Suprapubic skin (tissue), 4 donors: ENCODE measurements around the gene IGF2BP2. TPM values are rescaled to one million over a fixed set of nuclear protein-coding genes. Genes with fewer than 3 reads are reported as not detected.

ENCODE experiments used
- DNase-seq, 2 donors: peaks; one replicate each; pipeline ENCODE4 v3.0.0-alpha.2; 2019; ENCODE audit warnings: low spot score in 2 of 2
- H3K27ac ChIP-seq: fragments of 200-600 bp; sonication (generic); one replicate; pipeline ENCODE4 v1.5.1; 2019
- H3K27me3 ChIP-seq: fragments of 200-600 bp; sonication (generic); one replicate; pipeline ENCODE4 v1.5.1; 2019
- H3K36me3 ChIP-seq: fragments of 200-600 bp; sonication (generic); one replicate; pipeline ENCODE4 v1.5.1; 2019
- H3K4me1 ChIP-seq: fragments of 200-600 bp; sonication (generic); one replicate; pipeline ENCODE4 v1.5.1; 2019
- H3K4me3 ChIP-seq: fragments of 200-600 bp; sonication (generic); one replicate; pipeline ENCODE4 v1.5.1; 2019; ENCODE audit warnings: mild to moderate bottlenecking
- H3K9me3 ChIP-seq: fragments of 200-600 bp; sonication (generic); one replicate; pipeline ENCODE4 v1.5.1; 2019
- EP300 ChIP-seq: sonication (generic); formaldehyde crosslinking; IDR thresholded peaks from one replicate; pipeline ENCODE4 v1.6.1; 2017; ENCODE audit warnings: antibody characterized with exemption
- POLR2A ChIP-seq, 2 donors: fragments of 450-650 bp; IDR thresholded peaks; one replicate each; pipeline ENCODE4 v1.6.1; 2017; ENCODE audit warnings: antibody characterized with exemption in 2 of 2, mild to moderate bottlenecking in 2 of 2, moderate library complexity in 2 of 2
- POLR2AphosphoS5 ChIP-seq, 3 donors: sonication (generic); formaldehyde crosslinking; IDR thresholded peaks; one replicate each; pipeline ENCODE4 v1.6.1; 2017; ENCODE audit warnings: antibody characterized with exemption in 3 of 3
- WGBS: methylation state at CpG from one replicate; pipeline ENCODE4 v1.1.5; 2018; 5-methylcytosine and 5-hydroxymethylcytosine counted together
- total RNA-seq, 4 donors: library from RNA; depleted of rRNA; stranded (reverse); fragments of >200 nt; gene quantifications; one replicate each; pipeline ENCODE4 v1.1.0, GENCODE V29; 2016
- TF ChIP-seq, protein P1 (sequence below), 2 donors: fragments of 200-600 bp in 1 of 2; fragments of 450-650 bp in 1 of 2; sonication (generic) in 1 of 2; IDR thresholded peaks; one replicate each; pipeline ENCODE4 v1.5.1; 2016 to 2019; ENCODE audit warnings: antibody characterized with exemption in 2 of 2, mild to moderate bottlenecking in 1 of 2, moderate library complexity in 1 of 2

Gene IGF2BP2
- total RNA-seq, 4 donors from 2014 or later: 7.6 to 29.9 (median 8.4) TPM

GRCh38 chr3:185637388-185637787, 187.5 kb downstream of the IGF2BP2 start:
- H3K4me3 ChIP-seq: no peak overlapping the region
- no peaks in the 10 kb centered on the region for H3K4me1 ChIP-seq
- H3K9me3 ChIP-seq: no peaks in the 10 kb centered on the region
- no peaks in the 10 kb centered on the region for H3K27me3 ChIP-seq
- no peak overlapping the region for H3K27ac ChIP-seq
- 82% methylated on average over 3 of the region's 3 CpGs for WGBS
- DNase-seq: no peak
- no peaks in the 10 kb centered on the region for H3K36me3 ChIP-seq
- TF ChIP-seq, protein P1, sequence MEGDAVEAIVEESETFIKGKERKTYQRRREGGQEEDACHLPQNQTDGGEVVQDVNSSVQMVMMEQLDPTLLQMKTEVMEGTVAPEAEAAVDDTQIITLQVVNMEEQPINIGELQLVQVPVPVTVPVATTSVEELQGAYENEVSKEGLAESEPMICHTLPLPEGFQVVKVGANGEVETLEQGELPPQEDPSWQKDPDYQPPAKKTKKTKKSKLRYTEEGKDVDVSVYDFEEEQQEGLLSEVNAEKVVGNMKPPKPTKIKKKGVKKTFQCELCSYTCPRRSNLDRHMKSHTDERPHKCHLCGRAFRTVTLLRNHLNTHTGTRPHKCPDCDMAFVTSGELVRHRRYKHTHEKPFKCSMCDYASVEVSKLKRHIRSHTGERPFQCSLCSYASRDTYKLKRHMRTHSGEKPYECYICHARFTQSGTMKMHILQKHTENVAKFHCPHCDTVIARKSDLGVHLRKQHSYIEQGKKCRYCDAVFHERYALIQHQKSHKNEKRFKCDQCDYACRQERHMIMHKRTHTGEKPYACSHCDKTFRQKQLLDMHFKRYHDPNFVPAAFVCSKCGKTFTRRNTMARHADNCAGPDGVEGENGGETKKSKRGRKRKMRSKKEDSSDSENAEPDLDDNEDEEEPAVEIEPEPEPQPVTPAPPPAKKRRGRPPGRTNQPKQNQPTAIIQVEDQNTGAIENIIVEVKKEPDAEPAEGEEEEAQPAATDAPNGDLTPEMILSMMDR (IDR thresholded peaks at IDR 0.05): no peak
- TF ChIP-seq POLR2A (IDR thresholded peaks at IDR 0.05): no peak
- no peak for TF ChIP-seq POLR2AphosphoS5 (IDR thresholded peaks at IDR 0.05)
- TF ChIP-seq EP300: no peak

GRCh38 chr3:185632996-185633395, 191.8 kb downstream of the IGF2BP2 start:
- 95% methylated on average over 4 of the region's 4 CpGs for WGBS
- Histone ChIP-seq H3K4me1 (peaks cover 10% of the 10 kb centered on the region), H3K9me3 (no peaks in the 10 kb centered on the region), H3K27ac (no peak overlapping the region), H3K27me3 (no peaks in the 10 kb centered on the region), H3K4me3 (no peak overlapping the region), H3K36me3 (peaks cover 11% of the 10 kb centered on the region)
- no peak for DNase-seq
- TF ChIP-seq EP300: no peak
- TF ChIP-seq POLR2AphosphoS5 (IDR thresholded peaks at IDR 0.05): no peak
- TF ChIP-seq POLR2A (IDR thresholded peaks at IDR 0.05): no peak
- TF ChIP-seq, protein P1 (IDR thresholded peaks at IDR 0.05): no peak

- peaks cover 23% of the 10 kb centered on the region for H3K36me3 ChIP-seq
- DNase-seq: no peak
- H3K27ac ChIP-seq: no peak overlapping the region
- 92% methylated on average over 6 of the region's 7 CpGs for WGBS
- H3K27me3 ChIP-seq: no peaks in the 10 kb centered on the region
- no peak overlapping the region for H3K4me3 ChIP-seq
- TF ChIP-seq POLR2AphosphoS5 (IDR thresholded peaks at IDR 0.05): no peak
- H3K4me1 ChIP-seq: peaks cover 10% of the 10 kb centered on the region
- no peaks in the 10 kb centered on the region for H3K9me3 ChIP-seq
These were observed 193.2 kb downstream of the IGF2BP2 start for GRCh38 chr3:185631508-185632206.

DNA sequence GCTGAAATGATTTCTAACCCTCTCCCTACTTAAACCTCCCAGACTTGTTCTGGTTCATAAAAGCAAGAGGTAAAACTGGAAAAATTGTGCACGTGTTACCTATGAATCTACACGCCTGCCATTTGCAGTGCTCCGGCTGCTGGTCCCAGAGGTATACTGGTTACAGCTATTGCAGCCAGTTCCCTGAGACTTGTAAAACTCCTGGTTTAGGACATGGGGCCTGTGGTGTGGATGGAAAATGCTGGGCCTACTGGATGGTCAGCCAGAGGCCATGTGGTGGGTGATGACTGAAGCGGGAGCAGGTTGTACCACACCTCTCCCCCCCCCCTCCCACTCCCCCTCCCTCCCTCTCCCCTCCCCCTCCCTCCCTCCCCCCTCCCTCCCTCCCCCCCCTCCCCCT, 193.7 kb downstream of the IGF2BP2 start:
- no peak for TF ChIP-seq POLR2A (IDR thresholded peaks at IDR 0.05)
- TF ChIP-seq, protein P1 (IDR thresholded peaks at IDR 0.05): no peak
- no peak for TF ChIP-seq POLR2AphosphoS5 (IDR thresholded peaks at IDR 0.05)
- TF ChIP-seq EP300: no peak
- Histone ChIP-seq H3K27ac (no peak overlapping the region), H3K36me3 (peaks cover 28% of the 10 kb centered on the region), H3K9me3 (no peaks in the 10 kb centered on the region), H3K4me1 (peaks cover 10% of the 10 kb centered on the region), H3K27me3 (no peaks in the 10 kb centered on the region), H3K4me3 (no peak overlapping the region)
- DNase-seq: no peak
- 61% methylated on average over 4 of the region's 4 CpGs for WGBS

GRCh38 chr3:185630182-185630622, 194.6 kb downstream of the IGF2BP2 start:
- Histone ChIP-seq H3K36me3 (peaks cover 37% of the 10 kb centered on the region), H3K4me1 (peaks cover 10% of the 10 kb centered on the region), H3K27ac (peak overlapping the region; percentile 13), H3K9me3 (no peaks in the 10 kb centered on the region), H3K27me3 (no peaks in the 10 kb centered on the region), H3K4me3 (no peak overlapping the region)
- no peak for DNase-seq
- WGBS: 29% methylated on average over 6 of the region's 6 CpGs
- TF ChIP-seq, protein P1 (IDR thresholded peaks at IDR 0.05): no peak
- no peak for TF ChIP-seq EP300
- TF ChIP-seq POLR2A (IDR thresholded peaks at IDR 0.05): no peak
- TF ChIP-seq POLR2AphosphoS5 (IDR thresholded peaks at IDR 0.05): no peak
